Measurements from ENCODE around the gene KRT37.
"Not testable (repeated sequence)": the region's sequence is repeated elsewhere in the genome, so short reads cannot be mapped to it uniquely, and the experiment has no call there.

Gene KRT37

DNA sequence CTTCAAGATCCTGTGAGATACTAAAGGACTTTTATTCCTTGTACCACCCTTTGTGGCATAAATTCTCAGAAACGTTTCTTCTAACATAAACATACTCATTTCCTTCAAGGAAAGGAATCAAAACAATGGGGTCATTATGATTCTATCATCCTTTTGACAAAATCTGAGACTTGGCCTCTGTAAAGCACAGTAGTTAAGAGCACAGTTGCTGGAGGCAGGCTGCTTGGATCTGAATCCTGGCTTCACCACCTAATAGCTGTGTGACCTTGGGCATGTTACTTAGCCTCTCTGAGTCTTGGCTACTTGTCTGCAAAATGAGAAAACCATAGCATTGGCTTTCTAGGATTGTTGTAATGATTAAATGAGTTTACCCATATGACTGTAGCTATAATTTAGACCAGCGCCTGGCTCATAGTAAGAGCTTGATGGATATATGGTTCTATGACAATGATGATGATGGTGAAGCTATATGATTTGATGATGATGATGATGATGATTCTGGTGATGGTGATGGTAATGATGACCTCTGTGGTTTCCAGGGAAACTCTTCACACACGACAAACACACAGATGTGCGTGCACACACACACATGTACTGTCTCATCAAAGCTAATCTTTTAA lies 20.9 kb downstream of the KRT37 start:
- DNase-seq: no peak

DNA sequence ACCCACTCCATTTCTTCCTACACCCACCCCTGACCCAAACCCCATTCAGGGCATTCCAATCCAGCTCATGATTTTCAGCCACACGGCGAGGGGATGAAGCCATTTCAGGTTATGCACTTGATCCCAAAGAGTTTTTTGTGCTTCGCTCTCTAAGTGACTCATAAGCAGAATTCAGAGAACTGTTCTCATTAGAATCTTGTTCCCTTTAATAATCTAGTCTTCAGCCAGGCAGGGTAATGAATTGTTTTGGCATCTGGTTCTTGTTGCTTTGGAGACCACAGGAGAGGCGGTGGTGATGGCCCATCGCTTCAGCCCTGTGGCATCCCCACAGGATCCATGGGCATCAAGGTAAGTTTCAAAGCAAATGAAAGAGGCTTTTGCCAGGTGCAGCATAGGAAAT lies 22.2 kb downstream of the KRT37 start:
- no peak for DNase-seq

DNA sequence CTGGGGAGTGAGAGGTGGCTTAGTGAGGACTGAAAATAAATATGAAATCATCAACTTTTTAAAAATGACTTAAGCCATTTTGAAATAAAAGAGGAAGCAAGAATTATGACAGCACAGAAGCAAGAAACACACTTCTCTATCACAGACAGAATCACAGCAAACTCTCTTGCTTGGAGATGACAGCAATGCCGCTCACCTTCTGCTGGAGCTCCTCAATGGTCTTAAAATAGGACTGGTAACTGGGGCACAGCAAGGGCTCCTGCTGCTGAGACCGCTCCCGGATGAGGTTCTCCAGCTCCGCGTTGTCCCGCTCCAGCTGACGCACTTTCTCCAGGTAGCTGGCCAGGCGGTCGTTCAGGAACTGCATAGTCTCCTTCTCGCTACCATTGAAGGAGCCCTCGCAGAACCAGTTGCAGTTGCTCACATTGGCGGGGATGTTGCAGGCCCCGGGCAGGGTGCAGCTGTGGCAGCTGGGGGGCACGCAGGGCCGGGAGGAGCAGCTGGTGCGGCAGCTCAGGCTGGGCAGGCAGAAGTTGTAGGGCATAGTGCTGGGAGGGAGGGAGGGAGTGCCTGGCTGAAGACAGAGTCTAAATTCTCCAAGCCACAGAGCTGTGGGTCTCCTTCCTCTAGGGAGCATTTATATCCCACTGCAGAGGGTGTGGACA lies 27.3 kb downstream of the KRT37 start, which contains the start of gene KRT31:
KRT31 (minus strand) TSS at position 613 of the 665 bp plus-strand sequence; CDS start at position 544, 69 bp downstream.
- no peak for DNase-seq

DNA sequence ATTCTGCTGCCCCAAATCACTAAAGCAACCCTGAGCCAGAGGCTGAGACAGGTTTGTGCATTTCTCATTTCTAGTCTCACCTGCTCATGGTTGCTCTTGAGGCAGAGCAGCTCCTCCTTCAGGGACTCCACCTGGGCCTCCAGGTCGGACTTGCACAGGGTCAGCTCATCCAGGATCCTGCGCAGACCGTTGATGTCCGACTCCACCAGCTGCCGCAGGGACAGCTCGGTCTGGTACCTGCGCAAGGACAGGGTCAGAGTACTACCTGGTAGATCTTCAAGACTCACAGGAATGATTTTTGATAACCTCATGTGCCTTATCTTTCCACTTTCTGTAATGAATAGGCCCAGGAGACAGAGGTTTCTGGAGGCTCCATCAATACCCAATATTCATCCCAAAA lies 28.0 kb downstream of the KRT37 start:
- no peak for DNase-seq

DNA sequence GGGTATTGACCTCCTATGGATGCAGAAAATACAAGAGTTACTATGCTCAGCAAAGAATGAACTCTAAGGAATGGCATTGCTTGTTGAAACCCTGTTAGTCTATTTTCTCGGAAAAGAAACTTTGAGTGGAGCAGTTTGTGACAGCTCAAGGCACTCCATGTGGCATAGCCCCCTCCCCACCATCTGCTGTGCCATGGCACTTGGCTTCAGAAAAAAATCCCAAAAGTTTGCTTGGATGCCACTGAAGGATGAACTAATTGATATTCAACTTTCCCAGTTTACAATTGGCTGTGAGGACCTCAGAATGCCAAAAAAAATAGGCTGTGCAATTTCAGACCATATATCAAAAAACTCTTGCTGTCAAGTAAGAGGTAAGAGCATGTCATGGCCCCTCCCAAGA lies 28.8 kb downstream of the KRT37 start:
- no peak for DNase-seq

DNA sequence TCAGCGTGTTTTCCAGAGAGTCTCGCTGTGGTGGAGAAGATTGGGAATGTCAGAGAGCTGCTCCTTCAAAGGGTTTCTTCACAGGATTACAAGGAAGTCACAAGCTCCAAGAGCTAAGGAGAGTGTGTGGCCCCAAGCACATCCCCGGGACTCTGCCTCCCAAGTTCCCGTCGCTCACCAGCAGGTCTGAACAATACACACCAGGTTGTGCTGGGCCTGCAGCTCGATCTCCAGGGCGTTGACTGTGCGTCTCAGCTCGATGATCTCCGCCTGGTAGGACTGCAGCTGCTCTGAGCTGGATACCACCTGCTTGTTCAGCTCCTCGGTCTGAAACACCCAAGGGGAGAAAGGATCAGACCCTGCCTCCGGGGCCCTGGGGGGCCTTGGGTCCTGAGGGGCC lies 29.3 kb downstream of the KRT37 start:
- not testable (repeated sequence) for DNase-seq

DNA sequence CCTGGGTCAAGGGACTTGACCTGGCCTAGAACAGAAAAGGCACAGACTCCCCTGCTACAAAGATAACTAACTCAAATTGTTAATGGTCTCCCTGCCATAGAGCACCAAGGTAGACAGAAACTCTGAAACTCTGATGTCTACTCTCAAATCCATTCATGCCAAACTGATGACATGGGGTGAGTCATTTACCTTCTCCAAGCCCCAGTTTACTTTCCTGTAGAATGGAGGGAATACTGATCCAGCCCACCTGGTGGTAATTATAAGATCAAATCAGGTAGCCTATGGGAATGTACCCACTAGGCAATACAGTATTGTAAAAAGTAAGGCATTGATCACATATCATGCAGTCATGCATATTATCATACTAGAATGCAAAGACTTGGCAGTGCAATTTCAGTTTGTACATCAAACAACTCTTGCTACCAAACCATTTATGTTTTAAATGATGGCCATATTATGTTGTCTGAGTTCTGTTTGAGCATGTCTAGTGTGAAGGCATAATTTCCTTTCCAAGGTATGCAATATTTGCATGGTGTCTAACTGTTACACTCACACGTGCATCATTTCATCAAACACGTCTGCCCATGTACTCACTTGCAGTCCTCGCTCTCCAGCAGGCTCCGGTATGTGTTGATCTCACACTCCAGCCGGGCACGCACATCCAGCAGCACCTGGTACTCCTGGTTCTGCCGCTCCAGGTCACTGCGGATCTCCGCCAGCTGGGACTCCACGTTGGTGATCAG lies 30.0 kb downstream of the KRT37 start:
- DNase-seq: no peak

DNA sequence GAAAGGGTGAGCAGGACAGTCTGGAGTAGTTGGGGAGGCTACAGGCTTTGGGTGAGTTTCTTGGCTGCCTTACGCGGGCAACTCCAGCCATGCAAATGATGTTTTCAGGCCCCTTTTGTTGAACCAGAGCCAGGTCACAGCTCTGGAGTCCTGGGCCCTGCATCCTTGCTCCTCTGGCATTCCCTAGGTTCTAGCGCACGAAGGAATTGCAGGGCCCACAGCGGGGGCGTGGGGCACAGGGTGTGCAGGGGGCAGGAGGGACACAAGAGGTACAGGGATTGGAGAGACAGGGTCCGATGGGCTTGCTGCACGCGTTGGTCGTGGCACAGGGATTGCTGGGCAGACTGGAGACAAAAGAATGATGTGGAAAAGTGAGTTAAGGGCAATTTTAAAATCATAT lies 30.6 kb downstream of the KRT37 start:
- DNase-seq: no peak

DNA sequence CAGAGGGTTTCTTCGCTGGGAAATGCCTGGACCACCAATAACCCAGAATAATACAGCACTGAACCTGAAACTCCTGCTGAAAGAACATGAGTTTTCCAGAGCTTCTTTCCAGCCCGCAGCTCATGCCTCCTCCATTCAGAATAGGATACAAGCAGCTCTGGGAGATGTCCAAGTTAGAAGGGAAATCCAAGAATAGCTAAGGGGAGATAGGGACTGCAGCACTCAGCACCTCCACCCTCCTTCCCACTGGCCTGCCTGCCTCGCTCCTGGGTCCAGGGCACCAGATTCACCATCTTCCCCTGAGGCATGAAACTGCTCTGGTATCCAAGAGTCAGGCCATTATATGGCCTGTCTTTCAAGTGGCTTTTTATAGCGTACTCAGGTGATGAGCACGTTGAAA lies 31.1 kb downstream of the KRT37 start:
- DNase-seq: no peak

DNA sequence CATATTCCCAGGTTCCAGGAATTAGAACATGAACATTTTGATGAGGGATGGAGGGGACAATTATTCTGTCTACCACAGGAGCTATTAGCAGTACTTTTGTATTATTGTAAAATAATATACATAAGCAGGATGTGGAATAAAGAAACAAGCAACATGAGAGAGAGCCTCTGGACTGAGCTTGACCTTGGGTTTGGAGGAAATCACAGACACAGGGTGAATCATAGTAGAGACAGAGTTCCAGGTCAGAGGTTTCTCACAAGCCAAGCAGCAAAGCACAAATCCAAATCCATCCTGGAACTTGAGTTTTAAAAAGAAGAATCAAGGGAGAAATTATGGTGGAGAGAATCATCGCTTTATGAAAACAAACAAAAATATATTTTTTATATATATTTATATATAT lies 32.1 kb downstream of the KRT37 start:
- DNase-seq: no peak

DNA sequence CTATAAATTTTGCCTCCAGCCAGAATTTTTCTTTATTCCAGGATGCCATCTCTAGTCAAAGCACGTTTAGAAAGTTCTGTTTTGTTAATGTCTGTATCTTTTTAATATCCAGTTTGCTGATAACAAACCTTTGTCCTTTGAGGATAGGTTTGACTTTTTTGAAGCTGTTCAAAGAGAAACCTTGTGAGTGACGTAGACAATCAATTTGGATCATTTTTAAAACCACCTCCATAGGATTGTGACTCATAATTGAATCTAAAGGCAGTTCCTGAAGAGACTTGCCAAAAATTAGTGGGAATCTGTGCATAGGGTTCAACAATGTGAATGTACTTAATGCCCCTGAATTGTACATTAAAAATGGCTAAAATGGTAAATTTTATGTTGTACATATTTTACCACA lies 32.9 kb downstream of the KRT37 start:
- DNase-seq: no peak

DNA sequence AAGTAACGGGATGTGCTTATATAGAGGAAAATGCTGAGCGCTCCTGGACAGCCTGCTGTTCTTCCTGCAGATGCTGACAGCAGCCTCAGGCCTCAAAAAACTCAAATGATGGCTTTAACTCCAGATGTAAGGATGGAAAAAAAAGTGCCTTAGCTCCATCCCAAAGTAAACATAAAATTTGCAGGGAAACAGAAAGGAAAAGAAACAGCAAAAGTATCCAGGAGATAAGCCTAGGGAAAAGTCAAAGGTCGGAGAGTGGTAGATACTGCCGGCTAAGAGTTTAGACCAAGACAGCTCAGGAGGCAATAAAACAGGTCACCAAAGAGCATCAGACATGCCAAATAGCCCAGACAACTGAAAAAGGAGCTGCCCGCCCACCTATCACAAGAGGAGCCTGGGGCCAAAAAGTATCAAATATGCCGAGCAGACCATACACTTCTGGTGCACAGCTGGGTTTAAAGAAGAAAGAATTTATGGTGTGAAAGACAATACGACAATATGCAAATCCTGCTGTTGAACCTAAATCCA lies 33.9 kb downstream of the KRT37 start:
- no peak for DNase-seq

DNA sequence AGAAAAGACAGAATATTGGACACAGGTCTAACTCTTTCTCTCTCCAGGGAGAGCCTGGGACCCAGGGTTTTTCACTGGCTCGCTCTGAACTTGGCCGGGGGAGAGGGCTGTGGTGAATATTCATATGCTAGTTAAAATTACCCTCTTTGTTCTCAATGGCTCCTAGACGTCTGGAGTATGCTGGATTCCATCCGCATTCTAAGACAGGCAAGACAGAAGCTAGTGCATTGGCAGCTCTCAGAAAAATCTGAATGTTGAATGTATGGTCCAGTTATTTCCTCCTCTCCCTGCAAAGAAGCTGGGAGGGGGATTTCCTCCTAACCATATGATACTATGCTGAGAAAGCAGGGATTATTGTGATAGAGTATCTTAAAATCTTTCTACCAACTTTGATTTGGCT lies 36.7 kb downstream of the KRT37 start:
- DNase-seq: no peak

DNA sequence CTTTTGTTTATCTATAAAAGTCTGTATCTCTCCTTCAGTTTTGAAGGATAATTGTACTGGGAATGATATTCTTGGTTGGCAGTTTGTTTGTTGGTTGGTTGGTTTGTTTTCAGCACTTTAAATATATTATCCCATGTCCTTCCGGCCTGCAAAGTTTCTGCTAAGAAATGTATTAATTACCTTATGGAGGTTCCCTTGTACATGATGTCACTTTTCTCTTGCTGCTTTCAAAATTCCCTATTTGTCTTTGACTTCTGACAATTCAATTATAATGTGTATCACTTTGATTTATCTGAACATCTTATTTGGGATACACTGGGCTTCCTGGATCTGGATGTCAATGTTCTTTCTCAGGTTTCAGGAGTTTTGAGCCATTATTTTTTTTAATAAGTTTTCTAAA lies 38.2 kb downstream of the KRT37 start:
- DNase-seq: no peak

DNA sequence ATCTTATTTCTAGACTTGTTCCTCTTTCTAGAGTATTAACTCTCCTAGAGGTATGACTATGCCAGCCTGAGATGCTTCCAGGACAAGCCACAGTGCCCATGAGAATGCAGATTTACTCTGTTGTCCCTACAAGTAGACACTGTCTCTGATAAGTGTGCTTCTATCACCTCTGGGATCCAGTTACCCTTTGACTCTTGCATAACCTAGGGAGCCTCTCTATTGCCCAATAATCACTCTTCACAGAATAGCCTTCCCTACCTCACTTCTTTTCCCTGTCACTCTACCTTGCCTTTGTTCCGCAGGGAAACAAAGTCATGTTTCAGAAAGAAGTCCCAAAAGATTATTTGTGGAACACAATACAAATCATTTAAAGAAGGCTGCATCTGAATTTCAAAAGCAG lies 40.7 kb downstream of the KRT37 start:
- no peak for DNase-seq

DNA sequence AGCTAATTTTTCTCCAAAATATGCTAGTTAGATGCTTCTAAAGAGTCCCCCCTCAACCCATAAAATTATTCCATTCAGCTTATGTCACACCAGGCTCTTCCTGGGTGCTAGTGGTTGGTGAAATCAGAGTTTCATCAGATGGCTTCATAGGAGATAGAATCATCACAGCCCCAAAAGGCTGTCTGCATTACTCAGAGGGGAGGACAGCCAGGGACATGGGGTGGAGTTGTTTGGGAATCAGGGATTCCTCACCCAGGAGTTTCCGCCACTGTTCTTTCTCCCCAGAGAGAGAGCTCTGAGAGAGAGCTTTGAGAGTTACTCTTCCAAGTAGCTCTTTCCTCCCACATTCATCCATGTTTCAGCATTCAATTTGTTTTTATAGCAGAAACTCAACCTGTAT lies 42.0 kb downstream of the KRT37 start:
- DNase-seq: no peak

DNA sequence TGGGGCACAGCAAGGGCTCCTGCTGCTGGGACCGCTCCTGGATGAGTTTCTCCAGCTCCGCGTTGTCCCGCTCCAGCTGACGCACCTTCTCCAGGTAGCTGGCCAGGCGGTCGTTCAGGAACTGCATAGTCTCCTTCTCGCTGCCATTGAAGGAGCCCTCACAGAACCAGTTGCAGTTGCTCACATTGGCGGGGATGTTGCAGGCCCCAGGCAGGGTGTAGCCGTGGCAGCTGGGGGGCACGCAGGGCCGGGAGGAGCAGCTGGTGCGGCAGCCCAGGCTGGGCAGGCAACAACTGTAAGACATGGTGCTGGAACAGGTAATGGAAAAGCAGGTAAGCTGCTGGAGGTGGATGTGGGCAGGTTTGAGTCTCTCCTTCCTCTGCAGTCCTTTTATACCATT lies 42.4 kb downstream of the KRT37 start, which contains the start of gene KRT34:
KRT34 (minus strand) TSS at position 364 of the 400 bp plus-strand sequence; CDS start at position 304, 60 bp downstream.
- not testable (repeated sequence) for DNase-seq

DNA sequence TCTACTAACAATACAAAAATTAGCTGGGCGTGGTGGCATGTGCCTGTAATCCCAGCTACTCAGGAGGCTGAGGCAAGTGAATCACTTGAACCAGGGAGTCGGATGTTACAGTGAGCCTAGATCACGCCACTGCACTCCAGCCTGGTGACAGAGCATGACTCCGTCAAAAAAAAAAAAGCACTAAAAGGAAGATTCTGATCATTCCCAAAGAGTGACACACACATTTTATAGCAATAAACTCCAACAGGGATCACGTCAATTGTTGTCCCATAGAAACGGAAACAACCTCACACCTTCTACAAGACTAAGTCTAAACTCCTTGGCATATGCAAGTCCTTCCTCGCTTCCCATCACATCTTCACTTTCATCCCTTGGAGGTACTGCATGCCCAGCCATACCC lies 44.3 kb downstream of the KRT37 start:
- DNase-seq: not testable (repeated sequence)

DNA sequence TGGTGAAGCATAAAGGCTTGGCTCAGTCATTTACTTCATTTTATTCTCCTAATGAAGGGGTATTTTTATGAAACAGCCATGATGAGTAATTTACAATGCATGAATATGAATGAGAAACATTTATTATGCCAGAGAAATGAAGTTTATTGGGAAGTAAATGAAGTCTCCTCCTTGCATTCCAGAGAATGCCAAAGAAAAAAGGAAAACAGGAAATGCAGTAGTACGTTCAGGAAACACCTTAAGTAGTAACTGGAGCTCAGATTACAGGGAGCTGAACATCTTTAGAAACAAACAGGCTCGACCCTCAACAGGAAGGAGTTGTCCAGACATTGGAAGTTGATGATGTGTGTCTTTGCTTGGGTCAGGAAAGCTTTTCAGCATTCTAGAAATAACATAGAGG lies 46.8 kb downstream of the KRT37 start:
- DNase-seq: no peak
